Gastroesophageal sphincter (tissue), 3 donors: ENCODE results near the gene TAC3.

Source experiments
- POLR2A ChIP-seq, 2 donors: fragments of 450-650 bp; IDR thresholded peaks; one replicate each; pipeline ENCODE4 v1.6.1; 2017; ENCODE audit warnings: antibody characterized with exemption in 2 of 2, mild to moderate bottlenecking in 2 of 2, moderate library complexity in 1 of 2
- TF ChIP-seq, protein P1 (sequence below), 4 experiments: fragments of 200-600 bp in 2 of 4; fragments of 450-650 bp in 2 of 4; sonication (generic) in 1 of 4; IDR thresholded peaks; one replicate each; pipeline ENCODE4 v1.5.1; 2017 to 2019; ENCODE audit warnings: antibody characterized with exemption in 4 of 4, mild to moderate bottlenecking in 2 of 4, moderate library complexity in 2 of 4

DNA sequence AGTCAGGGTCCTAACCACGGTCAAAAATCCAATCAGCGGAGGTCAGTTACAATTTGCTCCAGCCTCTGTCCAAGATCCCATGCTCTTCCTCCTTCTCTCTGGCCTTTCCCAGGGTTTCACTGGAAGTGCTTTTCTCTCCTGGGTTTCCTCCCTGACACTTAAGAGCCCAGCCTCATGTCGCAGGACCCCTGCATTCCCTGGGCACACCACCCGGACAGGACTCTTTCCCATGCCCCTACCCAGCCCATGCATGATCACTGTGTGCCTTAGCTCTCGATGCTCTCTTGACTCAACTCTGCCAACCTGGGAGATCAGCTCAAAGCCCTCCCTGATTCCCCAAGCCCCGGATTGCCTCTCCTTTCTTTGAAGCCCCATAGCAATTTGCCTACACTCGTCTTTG is 15.5 kb upstream of the TAC3 start:
- TF ChIP-seq, protein P1, sequence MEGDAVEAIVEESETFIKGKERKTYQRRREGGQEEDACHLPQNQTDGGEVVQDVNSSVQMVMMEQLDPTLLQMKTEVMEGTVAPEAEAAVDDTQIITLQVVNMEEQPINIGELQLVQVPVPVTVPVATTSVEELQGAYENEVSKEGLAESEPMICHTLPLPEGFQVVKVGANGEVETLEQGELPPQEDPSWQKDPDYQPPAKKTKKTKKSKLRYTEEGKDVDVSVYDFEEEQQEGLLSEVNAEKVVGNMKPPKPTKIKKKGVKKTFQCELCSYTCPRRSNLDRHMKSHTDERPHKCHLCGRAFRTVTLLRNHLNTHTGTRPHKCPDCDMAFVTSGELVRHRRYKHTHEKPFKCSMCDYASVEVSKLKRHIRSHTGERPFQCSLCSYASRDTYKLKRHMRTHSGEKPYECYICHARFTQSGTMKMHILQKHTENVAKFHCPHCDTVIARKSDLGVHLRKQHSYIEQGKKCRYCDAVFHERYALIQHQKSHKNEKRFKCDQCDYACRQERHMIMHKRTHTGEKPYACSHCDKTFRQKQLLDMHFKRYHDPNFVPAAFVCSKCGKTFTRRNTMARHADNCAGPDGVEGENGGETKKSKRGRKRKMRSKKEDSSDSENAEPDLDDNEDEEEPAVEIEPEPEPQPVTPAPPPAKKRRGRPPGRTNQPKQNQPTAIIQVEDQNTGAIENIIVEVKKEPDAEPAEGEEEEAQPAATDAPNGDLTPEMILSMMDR (IDR thresholded peaks at IDR 0.05): no peak
- TF ChIP-seq POLR2A (IDR thresholded peaks at IDR 0.05): no peak
